Activated CD8-positive, alpha-beta memory T cell treated with anti-CD3 and anti-CD28 coated beads, Interleukin-2, amount 50 U/mL, for 1 hour (primary cell): ENCODE measurements around the gene HEPN1.
A peak's percentile ranks its signal among the peaks of the same experiment; 100 is the strongest.
"Not testable (repeated sequence)": the region's sequence is repeated elsewhere in the genome, so short reads cannot be mapped to it uniquely, and the experiment has no call there.

ENCODE experiments used
- DNase-seq: peaks from one replicate; pipeline ENCODE4 v3.0.0-alpha.2; 2020; ENCODE audit errors: extremely low read depth

The HEPN1 gene

DNA sequence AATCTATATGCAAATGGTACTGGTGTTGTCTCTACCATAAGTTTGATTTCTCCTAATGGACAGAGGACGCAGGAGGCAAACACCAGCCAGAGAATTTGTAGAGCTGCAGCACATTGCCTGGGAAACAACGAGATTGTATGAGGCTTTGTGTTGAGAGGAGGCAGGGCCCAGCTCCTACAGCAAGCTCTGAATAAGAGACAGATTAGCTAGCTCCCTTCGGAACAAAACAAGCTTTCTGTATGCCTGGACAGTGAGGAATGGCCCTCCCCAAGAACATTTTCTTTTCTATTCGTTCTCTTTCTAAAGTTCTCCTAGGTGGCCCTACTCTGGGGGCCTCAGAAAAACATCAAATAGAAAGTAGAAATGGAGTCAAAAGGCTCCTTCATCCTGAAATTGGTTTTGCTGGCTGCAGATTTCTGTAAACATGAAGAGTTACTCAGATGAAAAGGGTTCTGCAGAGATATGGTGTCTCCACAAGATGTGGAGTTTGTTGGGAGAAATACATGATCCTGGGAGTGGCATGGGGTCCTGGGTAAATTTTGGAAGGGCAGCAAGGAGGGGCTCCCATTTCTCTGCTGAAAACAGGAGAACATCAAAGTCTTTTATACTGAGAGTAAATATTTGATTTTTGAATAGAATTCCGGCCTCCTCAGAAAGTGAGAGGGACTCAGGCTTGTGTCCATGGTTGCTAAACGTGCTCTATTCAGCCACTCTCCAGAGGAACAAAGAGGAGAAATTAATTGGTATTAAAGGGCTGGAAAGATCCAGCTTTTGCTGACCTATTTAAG lies 23.6 kb downstream of the HEPN1 start:
- no peak for DNase-seq

- DNase-seq = no peak
Measured at GRCh38 chr11:124943254-124943616, 24.2 kb downstream of the HEPN1 start.

DNA sequence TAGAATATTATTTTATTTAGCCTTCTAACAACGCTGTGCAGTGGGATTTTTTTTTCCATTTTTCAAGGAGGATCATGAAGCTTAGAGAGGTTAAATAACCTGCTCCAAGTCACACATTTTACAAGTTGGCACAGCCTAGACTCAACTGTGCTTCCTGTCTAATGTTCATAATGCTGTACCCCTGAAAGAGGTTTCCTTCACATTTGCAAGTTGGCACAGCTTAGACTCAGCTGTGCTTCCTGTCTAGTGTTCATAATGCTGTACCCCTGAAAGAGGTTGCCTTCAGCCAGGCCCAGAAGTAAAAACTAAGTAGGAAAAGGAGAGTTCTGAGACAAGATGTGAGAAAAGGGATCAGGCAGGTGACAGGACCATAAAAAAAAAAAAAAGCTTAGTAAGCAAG lies 24.7 kb downstream of the HEPN1 start:
- DNase-seq = no peak

DNA sequence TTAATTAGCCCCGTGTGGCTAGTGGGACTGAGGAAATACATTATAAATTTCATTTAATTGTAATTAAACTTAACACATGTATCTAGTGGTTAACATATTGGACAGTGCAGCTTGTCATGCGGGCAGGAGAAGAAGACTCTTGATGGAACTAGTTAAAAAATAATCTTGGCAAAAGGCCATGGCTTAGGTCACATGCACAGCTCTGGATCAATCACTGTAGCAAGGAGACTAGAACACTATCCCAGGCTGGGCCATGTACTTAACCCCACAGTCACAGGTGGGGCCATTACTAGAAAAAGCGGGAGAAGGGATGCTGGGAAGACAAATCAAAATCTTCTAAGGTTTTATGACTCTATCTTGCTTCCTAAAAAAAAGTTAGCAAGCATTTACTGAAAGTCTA lies 25.5 kb downstream of the HEPN1 start:
- DNase-seq = no peak

- DNase-seq = no peak
Measured at GRCh38 chr11:124945826-124946225, 26.8 kb downstream of the HEPN1 start.

- DNase-seq = no peak
Measured at GRCh38 chr11:124946735-124947141, 27.7 kb downstream of the HEPN1 start.

DNA sequence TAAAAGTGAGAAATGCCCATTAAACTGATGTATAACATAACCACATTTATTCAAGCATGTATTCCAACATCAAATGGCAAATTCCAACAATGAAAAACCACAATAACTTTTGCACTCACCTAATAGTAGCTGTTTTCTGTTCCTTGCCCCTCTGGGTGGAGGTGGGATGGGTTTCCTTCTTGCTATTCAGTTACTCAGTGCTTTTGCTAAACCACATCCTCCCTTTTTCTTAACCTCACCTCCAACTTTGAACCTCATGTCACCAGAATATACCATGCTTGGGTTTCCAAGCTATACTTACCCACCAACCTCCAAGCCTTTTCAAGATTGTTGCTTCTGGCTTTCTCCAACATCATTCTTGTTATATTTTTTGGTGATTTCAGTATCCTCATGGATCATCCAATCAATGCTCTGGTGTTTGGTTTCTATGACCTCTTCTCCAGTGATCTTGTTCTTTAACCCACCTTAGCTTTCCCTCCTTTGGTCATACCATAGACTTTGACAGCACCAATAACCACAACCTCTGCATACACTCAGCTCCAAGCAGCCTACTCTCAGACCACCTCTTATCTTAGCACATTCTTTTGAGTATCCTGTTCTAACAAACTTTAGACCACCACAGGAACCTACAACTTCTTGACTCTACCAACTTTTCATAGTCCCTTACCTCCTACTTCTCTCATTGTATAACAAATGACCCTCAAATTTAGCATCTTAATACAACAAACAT lies 31.7 kb downstream of the HEPN1 start:
- no peak for DNase-seq

DNA sequence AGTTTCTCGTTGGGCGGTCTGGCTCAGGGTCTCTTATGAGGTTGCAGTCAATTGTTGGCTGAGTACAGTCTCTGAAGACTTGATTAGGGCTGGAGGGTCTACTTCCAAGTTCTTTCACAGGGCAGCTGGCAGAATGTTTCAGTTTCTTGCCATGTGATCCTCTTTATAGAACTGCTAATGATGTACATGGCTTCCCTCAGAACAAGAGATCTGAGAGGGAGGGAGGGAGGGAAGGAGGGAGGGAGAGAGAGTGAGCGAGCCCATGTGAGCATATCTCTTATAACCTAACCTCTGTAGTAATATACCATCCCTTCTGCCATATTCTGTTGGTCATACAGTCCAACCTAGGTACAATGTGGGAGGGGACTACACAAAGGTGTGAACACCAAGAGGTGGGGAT lies 32.3 kb downstream of the HEPN1 start:
- DNase-seq = no peak

GRCh38 chr11:124953753-124954589 lies 34.9 kb downstream of the HEPN1 start, which contains the start of gene CCDC15:
Gene CCDC15 (plus strand): TSS chr11:124954202. CDS start chr11:124954733, 531 bp downstream.
- DNase-seq = peak; percentile 91

DNA sequence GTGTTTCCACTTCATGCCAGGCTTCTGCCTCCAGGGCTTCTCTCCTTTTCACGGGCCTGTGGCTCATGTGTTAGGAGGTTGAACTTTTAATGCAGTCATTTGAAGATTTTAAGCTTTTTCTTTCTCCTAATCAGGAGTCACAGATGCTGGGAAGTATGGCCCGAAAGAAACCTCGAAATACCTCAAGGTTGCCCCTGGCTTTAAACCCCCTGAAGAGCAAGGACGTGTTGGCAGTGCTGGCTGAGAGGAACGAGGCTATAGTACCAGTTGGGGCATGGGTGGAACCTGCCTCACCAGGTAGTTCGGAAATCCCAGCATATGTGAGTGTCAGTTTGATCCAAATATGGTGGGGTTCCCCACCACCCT lies 35.5 kb downstream of the HEPN1 start:
- DNase-seq = no peak

- no peak for DNase-seq
Measured at GRCh38 chr11:124955035-124955434, 36.0 kb downstream of the HEPN1 start.

DNA sequence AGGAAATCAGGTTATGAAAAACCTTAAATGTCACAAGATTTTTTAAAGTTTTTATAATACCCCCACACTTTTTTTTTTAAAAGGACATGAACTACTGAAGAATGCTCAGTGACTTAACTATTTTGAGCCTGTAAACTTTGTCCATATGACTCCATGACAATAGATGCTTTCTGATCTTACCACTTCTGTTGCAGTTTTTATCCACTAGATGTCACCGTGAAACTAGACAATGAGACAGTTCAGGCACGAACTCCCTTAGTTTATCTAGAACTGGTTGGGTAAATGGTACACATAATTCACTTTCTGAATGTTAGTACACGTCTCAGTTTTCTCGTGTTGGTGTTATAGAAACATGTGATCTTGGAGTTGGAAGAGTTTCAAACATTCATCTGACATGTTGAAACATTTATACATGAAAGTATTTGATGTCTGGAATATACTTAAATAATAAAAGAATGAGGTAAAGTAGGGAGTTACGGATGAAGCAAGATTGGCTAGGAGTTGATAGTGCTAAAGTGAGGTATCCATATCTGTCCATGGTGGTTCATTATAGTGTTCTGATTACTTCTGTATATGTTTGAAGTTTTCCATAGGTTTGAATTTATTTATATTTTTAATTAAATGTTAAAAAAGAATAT lies 43.0 kb downstream of the HEPN1 start:
- DNase-seq = peak; percentile 8

- not testable (repeated sequence) for DNase-seq
Measured at GRCh38 chr11:124968197-124968596, 49.1 kb downstream of the HEPN1 start.
